ENCODE data around the gene PLPP2.
"Not testable (repeated sequence)": the region's sequence is repeated elsewhere in the genome, so short reads cannot be mapped to it uniquely, and the experiment has no call there.

The PLPP2 gene

DNA sequence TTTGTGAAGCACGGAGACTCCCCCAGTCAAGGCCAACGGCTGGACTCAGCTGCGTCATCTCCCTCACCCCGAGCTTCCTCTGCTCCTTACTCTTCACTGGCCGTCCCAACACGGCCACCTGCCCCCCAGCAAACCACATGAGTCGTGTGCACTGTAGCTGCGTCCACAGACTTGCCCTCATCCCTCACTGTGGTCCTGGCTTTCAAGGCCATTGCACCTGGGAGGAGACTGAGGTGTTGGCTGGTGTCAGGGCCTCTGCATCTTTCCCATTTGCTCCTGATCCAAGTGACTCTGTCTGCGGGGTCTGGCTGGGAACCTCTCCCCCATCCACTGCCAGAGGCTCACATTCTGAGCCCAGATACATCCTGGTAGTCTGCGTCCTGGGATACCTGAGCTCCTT lies 11.5 kb downstream of the PLPP2 start:
- no peaks in the 10 kb centered on the region for H3K36me3 ChIP-seq (ENCODE audit: control insufficient read depth, insufficient read depth, low read length)
- H3K27ac ChIP-seq (ENCODE audit: low read depth, low read length, severe bottlenecking), result no peak overlapping the region
- H3K4me1 ChIP-seq (ENCODE audit: control insufficient read depth, insufficient read depth, low read length, poor library complexity, severe bottlenecking), result no peaks in the 10 kb centered on the region
- H3K4me3 ChIP-seq (ENCODE audit: extremely low read depth, insufficient read depth, low read length, poor library complexity, severe bottlenecking), result no peak overlapping the region
- WGBS, 2 experiments (ENCODE audit: insufficient coverage in 2 of 2), result 92 to 94% methylated on average over 6 to 10 of the region's 10 CpGs
- H3K9me3 ChIP-seq (ENCODE audit: control insufficient read depth, low read length), result no peaks in the 10 kb centered on the region

DNA sequence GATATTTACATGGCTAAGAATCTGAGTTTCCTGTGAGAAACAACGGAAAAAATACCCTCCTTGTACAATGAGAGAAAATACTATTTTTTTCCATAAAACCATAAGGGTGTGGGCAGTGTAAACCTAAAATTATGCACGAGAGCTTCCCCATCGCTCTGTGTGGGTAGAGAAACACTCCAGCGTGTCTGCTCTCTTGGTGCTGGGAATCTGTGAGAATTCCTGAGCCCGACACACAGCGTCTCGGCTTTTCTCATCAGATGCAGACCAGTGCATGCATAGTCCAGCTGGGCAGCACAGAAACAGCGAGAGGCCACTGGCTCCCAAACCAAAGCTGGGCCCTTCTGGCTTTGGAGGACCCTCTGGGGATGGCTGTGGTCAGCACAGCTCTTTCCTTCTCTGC lies 12.0 kb downstream of the PLPP2 start:
- Histone ChIP-seq H3K9me3 (ENCODE audit: control insufficient read depth, low read length) (no peaks in the 10 kb centered on the region), H3K27ac (ENCODE audit: low read depth, low read length, severe bottlenecking) (no peak overlapping the region), H3K4me1 (ENCODE audit: control insufficient read depth, insufficient read depth, low read length, poor library complexity, severe bottlenecking) (no peaks in the 10 kb centered on the region), H3K36me3 (ENCODE audit: control insufficient read depth, insufficient read depth, low read length) (no peaks in the 10 kb centered on the region), H3K4me3 (ENCODE audit: extremely low read depth, insufficient read depth, low read length, poor library complexity, severe bottlenecking) (no peak overlapping the region)
- WGBS, 2 experiments (ENCODE audit: insufficient coverage in 2 of 2), result 94 to 96% methylated on average over 7 of the region's 8 CpGs

DNA sequence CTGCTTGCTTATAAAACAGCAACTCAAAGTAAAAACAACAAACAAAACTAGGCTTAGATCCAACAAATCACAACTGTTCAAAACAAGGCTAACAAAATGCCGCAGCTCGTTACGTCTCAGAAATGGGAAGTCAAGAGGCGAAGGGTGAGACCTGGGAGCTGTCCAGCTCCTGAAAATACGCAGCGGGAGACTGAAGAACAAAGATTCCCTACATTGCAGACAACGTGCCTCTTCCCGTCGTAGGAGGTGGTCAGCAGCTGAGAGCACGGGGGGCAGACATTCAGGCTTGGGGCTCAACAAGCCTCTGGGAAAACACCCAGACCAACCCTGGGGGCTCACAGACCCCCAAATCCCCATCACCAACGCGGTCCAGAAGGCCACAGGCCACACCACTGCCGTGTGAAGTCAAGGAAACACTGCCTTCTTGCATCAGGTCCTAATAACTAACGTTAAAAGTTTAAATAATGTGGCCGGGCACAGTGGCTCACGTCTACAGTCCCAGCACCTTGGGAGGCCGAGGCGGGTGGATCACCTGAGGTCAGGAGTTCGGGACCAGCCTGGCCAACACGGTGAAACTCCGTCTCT lies 13.5 kb downstream of the PLPP2 start:
- whole genome bisulfite sequencing, 2 experiments (ENCODE audit: insufficient coverage in 2 of 2), result 43 to 45% methylated on average over 15 to 17 of the region's 21 CpGs
- Histone ChIP-seq H3K36me3 (ENCODE audit: control insufficient read depth, insufficient read depth, low read length) (no peaks in the 10 kb centered on the region), H3K27ac (ENCODE audit: low read depth, low read length, severe bottlenecking) (no peak overlapping the region), H3K9me3 (ENCODE audit: control insufficient read depth, low read length) (no peaks in the 10 kb centered on the region), H3K4me1 (ENCODE audit: control insufficient read depth, insufficient read depth, low read length, poor library complexity, severe bottlenecking) (no peaks in the 10 kb centered on the region), H3K4me3 (ENCODE audit: extremely low read depth, insufficient read depth, low read length, poor library complexity, severe bottlenecking) (no peak overlapping the region)

DNA sequence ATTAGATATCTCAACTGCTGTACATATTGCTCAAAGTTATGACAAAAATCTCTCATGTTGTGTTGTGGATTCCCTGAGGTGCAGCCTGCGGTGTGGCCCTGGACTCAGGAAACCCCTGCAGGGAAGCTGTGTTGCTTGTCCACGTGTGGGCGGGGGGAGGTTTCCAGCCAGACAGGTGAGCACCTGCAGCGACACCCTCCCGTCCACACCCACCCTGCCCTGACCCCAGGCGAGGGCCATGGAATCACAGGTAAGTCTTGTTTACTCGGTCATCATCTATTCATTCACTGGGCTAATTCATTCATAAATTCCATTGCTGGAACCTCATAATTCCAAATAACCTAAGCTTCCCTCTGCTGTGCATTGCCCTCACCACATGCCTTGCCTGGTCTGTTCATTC lies 14.1 kb downstream of the PLPP2 start:
- whole genome bisulfite sequencing, 2 experiments (ENCODE audit: insufficient coverage in 2 of 2), result 75 to 86% methylated on average over 6 to 7 of the region's 7 CpGs
- Histone ChIP-seq H3K36me3 (ENCODE audit: control insufficient read depth, insufficient read depth, low read length) (no peaks in the 10 kb centered on the region), H3K4me1 (ENCODE audit: control insufficient read depth, insufficient read depth, low read length, poor library complexity, severe bottlenecking) (no peaks in the 10 kb centered on the region), H3K27ac (ENCODE audit: low read depth, low read length, severe bottlenecking) (no peak overlapping the region), H3K9me3 (ENCODE audit: control insufficient read depth, low read length) (no peaks in the 10 kb centered on the region), H3K4me3 (ENCODE audit: extremely low read depth, insufficient read depth, low read length, poor library complexity, severe bottlenecking) (no peak overlapping the region)

DNA sequence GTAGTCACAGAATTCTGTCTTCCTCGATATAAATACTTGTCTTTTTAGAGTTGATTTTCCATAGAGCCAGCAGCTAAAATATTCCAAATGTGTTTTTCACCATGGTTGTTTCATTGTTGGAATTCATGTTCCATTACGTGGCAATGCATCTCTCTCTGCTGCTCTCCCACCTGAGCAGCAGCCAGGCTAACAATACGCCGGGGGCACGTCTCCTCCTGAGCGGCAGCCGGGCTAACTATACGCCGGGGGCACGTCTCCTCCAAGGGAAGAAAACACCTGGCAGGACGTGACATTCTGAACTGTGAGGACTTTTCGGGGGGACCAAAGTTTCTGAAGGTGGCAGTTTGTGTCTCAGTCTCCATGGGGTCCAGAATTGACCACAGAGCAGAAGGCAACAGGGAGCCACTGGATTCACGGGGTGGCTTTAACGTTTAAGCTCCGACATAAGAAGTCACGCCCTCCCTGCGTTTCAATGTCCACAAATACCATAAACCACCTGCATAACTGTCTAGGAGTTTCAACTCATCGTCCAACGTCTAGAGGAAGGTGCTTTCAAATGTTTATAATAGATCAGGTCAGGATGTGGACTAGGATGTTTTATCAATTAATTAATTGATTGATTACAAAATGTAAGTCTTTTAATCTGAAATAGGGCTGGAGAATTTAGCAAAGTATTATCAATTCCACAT lies 15.1 kb downstream of the PLPP2 start:
- H3K36me3 ChIP-seq (ENCODE audit: control insufficient read depth, insufficient read depth, low read length), result no peaks in the 10 kb centered on the region
- no peaks in the 10 kb centered on the region for H3K9me3 ChIP-seq (ENCODE audit: control insufficient read depth, low read length)
- no peaks in the 10 kb centered on the region for H3K4me1 ChIP-seq (ENCODE audit: control insufficient read depth, insufficient read depth, low read length, poor library complexity, severe bottlenecking)
- no peak overlapping the region for H3K4me3 ChIP-seq (ENCODE audit: extremely low read depth, insufficient read depth, low read length, poor library complexity, severe bottlenecking)
- H3K27ac ChIP-seq (ENCODE audit: low read depth, low read length, severe bottlenecking), result no peak overlapping the region
- whole genome bisulfite sequencing, 2 experiments (ENCODE audit: insufficient coverage in 2 of 2), result 86 to 88% methylated on average over 12 to 16 of the region's 19 CpGs

DNA sequence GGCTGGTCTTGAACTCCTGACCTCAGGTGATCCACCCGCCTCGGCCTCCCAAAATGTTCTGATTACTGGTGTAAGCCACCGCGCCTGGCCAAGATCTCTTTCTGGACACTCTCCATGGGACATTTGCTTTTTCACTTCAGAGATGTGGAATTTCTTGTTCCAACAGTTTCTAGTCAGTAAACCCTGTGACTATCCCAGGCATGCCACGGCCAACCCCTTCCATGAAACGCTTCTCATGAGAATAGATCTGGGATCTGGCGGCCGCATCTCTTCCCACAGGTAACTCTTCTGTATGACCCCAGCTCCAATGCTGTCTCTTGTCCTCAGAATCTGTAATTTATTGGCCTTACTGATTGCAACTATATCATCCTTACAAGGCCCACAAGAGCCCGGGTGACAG lies 16.2 kb downstream of the PLPP2 start:
- 89% methylated on average over 8 of the region's 9 CpGs for WGBS, 2 experiments (ENCODE audit: insufficient coverage in 2 of 2)
- H3K4me1 ChIP-seq (ENCODE audit: control insufficient read depth, insufficient read depth, low read length, poor library complexity, severe bottlenecking), result no peaks in the 10 kb centered on the region
- no peak overlapping the region for H3K4me3 ChIP-seq (ENCODE audit: extremely low read depth, insufficient read depth, low read length, poor library complexity, severe bottlenecking)
- H3K9me3 ChIP-seq (ENCODE audit: control insufficient read depth, low read length), result no peaks in the 10 kb centered on the region
- H3K36me3 ChIP-seq (ENCODE audit: control insufficient read depth, insufficient read depth, low read length), result no peaks in the 10 kb centered on the region
- H3K27ac ChIP-seq (ENCODE audit: low read depth, low read length, severe bottlenecking), result no peak overlapping the region

DNA sequence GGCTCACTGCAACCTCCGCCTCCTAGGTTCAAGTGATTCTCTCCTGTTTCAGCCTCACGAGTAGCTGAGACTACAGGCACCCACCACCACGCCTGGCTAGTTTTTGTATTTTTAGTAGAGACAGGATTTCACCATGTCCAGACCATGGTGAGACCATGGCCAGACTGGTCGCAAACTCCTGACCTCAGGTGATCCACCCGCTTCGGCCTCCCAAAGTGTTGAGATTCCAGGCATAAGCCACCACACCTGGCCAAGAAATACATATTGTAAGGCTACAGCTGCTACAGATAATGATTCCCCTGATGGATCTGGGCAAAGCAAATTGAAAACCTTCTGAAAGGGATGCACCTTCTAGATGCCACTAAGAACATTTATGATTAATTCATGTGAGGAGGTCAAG lies 17.8 kb downstream of the PLPP2 start:
- Histone ChIP-seq H3K4me3 (ENCODE audit: extremely low read depth, insufficient read depth, low read length, poor library complexity, severe bottlenecking) (no peak overlapping the region), H3K36me3 (ENCODE audit: control insufficient read depth, insufficient read depth, low read length) (no peaks in the 10 kb centered on the region), H3K9me3 (ENCODE audit: control insufficient read depth, low read length) (no peaks in the 10 kb centered on the region), H3K27ac (ENCODE audit: low read depth, low read length, severe bottlenecking) (no peak overlapping the region), H3K4me1 (ENCODE audit: control insufficient read depth, insufficient read depth, low read length, poor library complexity, severe bottlenecking) (no peaks in the 10 kb centered on the region)
- 79 to 81% methylated on average over 5 to 6 of the region's 6 CpGs for WGBS, 2 experiments (ENCODE audit: insufficient coverage in 2 of 2)

DNA sequence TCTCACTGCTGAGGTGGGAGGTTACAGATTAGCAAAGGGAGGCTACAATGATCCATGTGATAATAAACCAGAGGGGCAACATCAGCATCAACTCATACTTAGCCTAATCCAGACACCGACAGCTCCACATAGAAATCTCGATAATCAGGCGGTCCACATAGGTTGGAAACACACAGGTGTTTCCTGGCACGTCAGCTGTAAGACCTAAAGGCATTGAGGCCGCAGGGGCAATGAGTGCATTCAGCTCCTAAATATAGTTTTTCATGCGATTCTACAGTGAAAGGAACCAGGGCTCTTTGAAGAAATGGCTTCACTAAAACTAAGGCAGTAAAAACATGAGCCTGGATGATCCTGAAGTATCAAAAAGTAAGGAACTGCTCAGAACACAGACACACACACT lies 19.3 kb downstream of the PLPP2 start:
- Histone ChIP-seq H3K27ac (ENCODE audit: low read depth, low read length, severe bottlenecking) (no peak overlapping the region), H3K9me3 (ENCODE audit: control insufficient read depth, low read length) (no peaks in the 10 kb centered on the region), H3K4me3 (ENCODE audit: extremely low read depth, insufficient read depth, low read length, poor library complexity, severe bottlenecking) (no peak overlapping the region), H3K36me3 (ENCODE audit: control insufficient read depth, insufficient read depth, low read length) (no peaks in the 10 kb centered on the region), H3K4me1 (ENCODE audit: control insufficient read depth, insufficient read depth, low read length, poor library complexity, severe bottlenecking) (no peaks in the 10 kb centered on the region)
- 81 to 84% methylated on average over 5 of the region's 6 CpGs for WGBS, 2 experiments (ENCODE audit: insufficient coverage in 2 of 2)

DNA sequence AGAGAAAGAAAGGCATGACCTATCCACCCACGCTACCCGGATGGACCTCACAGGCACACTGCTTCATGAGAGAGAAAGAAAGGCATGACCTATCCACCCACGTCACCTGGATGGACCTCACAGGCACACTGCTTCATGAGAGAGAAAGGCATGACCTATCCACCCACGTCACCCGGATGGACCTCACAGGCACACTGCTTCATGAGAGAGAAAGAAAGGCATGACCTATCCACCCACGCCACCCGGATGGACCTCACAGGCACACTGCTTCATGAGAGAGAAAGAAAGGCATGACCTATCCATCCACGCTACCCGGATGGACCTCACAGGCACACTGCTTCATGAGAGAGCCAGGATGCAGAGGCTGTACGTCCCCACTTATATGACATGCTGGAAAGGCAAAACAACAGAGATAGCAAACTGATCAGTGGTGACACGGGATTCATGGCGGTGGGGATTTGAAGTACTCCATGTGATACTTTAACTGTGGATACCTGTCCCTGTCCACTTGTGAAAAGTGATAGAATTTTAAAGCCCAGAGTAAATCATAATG lies 20.4 kb downstream of the PLPP2 start:
- H3K4me1 ChIP-seq (ENCODE audit: control insufficient read depth, insufficient read depth, low read length, poor library complexity, severe bottlenecking); H3K27ac ChIP-seq (ENCODE audit: low read depth, low read length, severe bottlenecking); H3K4me3 ChIP-seq (ENCODE audit: extremely low read depth, insufficient read depth, low read length, poor library complexity, severe bottlenecking); H3K36me3 ChIP-seq (ENCODE audit: control insufficient read depth, insufficient read depth, low read length); H3K9me3 ChIP-seq (ENCODE audit: control insufficient read depth, low read length): not testable (repeated sequence)
- 83 to 89% methylated on average over 4 to 5 of the region's 12 CpGs for WGBS, 2 experiments (ENCODE audit: insufficient coverage in 2 of 2)

DNA sequence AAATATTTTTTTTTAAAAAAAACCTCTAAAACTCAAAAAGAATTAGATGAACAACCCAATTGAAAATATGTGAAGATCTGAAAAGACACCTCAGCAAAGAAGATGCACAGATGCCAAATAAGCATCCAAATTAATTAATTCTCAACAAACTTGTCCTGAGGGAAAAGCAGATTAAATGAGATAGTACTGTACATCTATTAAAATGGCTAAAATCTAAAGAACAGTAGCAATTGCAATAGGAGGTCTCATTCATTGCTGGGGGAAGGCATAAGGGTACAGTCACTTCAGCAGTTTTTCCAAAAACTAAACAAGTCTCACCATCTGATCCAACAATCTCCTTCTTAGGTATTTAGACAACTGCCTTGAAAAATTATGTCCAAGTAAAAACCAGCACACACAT lies 22.0 kb downstream of the PLPP2 start:
- no peaks in the 10 kb centered on the region for H3K4me1 ChIP-seq (ENCODE audit: control insufficient read depth, insufficient read depth, low read length, poor library complexity, severe bottlenecking)
- no peaks in the 10 kb centered on the region for H3K36me3 ChIP-seq (ENCODE audit: control insufficient read depth, insufficient read depth, low read length)
- no peak overlapping the region for H3K27ac ChIP-seq (ENCODE audit: low read depth, low read length, severe bottlenecking)
- H3K9me3 ChIP-seq (ENCODE audit: control insufficient read depth, low read length), result no peaks in the 10 kb centered on the region
- H3K4me3 ChIP-seq (ENCODE audit: extremely low read depth, insufficient read depth, low read length, poor library complexity, severe bottlenecking), result no peak overlapping the region

DNA sequence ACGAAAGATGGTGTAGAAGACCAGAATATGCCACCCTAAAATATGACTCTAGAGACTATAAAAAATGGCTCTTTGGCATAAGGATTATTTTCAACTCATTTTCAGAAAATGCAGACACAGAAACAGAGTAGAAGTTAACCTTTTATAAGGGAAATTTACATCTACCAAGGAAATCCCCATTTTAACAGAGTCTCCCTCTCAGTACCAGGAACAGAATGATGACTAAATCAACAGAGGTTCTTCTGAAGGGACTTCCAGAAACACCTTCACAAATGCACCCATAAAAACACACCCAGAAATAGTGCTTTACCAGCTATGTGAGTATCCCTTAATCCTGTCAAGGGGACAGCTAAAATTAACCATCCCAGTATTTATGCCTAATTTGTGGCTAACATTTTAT lies 29.1 kb downstream of the PLPP2 start:
- WGBS, 2 experiments (ENCODE audit: insufficient coverage in 2 of 2), result no CpG with 5 or more reads among the region's 1 CpG
- no peak overlapping the region for H3K4me3 ChIP-seq (ENCODE audit: extremely low read depth, insufficient read depth, low read length, poor library complexity, severe bottlenecking)
- no peaks in the 10 kb centered on the region for H3K4me1 ChIP-seq (ENCODE audit: control insufficient read depth, insufficient read depth, low read length, poor library complexity, severe bottlenecking)
- H3K27ac ChIP-seq (ENCODE audit: low read depth, low read length, severe bottlenecking), result no peak overlapping the region
- H3K9me3 ChIP-seq (ENCODE audit: control insufficient read depth, low read length), result no peaks in the 10 kb centered on the region
- no peaks in the 10 kb centered on the region for H3K36me3 ChIP-seq (ENCODE audit: control insufficient read depth, insufficient read depth, low read length)
